GM12892 (cell line): ENCODE data around the gene ERCC1.

Experiments used
- POLR2A ChIP-seq: IDR thresholded peaks from 2 replicates; pipeline ENCODE4 v1.6.1; 2011; ENCODE audit warnings: low read depth, low read length, control low read depth
- POLR2AphosphoS5 ChIP-seq: IDR thresholded peaks from 2 replicates; pipeline ENCODE4 v1.6.1; 2011; ENCODE audit warnings: low read depth, low read length, control low read depth
- TAF1 ChIP-seq: IDR thresholded peaks from 2 replicates; pipeline ENCODE4 v1.6.1; 2011; ENCODE audit warnings: low read depth, mild to moderate bottlenecking, control low read depth, low read length, borderline replicate concordance

DNA sequence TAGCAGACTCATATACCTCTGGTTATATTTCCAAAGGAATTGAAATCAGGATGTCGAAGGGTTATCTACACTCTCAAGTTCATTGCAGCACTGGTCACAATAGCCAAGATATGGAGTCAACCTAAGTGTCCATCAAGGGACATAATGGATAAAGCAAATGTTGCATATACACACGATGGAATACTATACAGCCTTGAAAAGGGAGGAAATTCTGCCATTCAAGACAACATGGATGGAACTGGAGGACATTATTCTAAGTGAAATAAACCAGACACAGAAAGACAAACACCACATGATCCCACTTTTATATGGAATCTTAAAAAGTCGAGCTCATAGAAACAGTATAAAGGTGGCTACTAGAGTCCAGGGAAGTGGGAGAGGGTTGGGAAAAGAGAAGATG lies 13.6 kb upstream of the ERCC1 start:
- TF ChIP-seq POLR2A = no peak
- no peak for TF ChIP-seq TAF1
- TF ChIP-seq POLR2AphosphoS5 = no peak
